ENCODE results near the gene RAP1GAP2.
A peak's percentile ranks its signal among the peaks of the same experiment; 100 is the strongest.
"Not testable (repeated sequence)": the region's sequence is repeated elsewhere in the genome, so short reads cannot be mapped to it uniquely, and the experiment has no call there.

Gene RAP1GAP2

DNA sequence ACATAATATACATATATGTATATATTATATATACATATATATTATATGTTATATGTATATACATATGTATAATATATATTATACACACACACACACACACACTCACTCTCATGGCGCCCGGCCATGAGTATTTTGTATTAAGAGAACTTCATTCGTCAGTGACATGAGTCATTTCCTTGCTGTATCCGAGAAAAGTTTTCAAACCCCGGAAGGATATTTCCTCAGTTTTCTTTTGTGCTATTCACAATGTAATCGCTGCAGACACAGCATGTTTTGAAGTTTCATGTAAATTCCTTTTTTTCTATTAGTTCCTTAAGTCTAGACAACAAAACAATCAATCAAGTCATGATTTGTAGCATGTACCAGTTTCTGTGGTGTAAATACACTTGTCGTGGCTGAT is 233.9 kb downstream of the RAP1GAP2 start:
- no peak for DNase-seq

GRCh38 chr17:3030852-3031470 is 234.7 kb downstream of the RAP1GAP2 start:
- DNase-seq = not testable (repeated sequence)

GRCh38 chr17:3032258-3033247 is 236.3 kb downstream of the RAP1GAP2 start:
- DNase-seq = no peak

- no peak for DNase-seq
Observed at GRCh38 chr17:3033248-3033640, 237.0 kb downstream of the RAP1GAP2 start.

- DNase-seq = no peak
Observed at GRCh38 chr17:3033741-3034577, 237.7 kb downstream of the RAP1GAP2 start.

DNA sequence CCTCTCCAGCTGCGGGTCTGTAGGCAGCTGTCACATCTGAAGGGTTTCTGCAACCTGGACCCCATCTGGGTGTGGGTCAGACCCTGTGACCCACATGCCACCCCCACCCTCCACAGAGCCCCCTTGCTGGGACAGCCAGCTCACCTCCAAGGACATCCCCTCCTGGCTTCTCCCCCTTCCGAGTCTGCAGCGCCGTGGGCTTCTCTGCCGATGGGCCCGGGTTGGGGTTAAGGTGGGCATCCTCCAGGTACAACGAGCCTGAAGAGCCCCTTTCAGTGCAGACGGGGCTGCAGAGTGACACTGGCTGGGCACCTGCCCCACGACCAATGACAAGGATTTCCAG is 238.3 kb downstream of the RAP1GAP2 start:
- DNase-seq = no peak

- DNase-seq = no peak
Observed at GRCh38 chr17:3035256-3035967, 239.2 kb downstream of the RAP1GAP2 start.

DNA sequence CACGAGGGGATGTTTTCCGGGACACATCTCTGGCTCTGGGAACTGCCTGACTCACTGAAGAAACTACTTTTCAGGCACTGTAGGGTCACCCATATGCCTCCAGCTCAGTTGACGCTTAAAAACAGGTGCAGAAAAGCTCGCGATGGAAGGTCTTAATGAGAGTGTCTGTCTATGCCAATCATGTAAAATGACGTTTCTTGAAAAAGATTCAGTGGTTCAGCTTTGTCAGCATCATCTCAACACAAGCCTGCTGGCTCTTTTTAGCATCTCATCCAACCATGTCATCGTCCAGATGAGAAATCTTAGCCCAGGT is 239.7 kb downstream of the RAP1GAP2 start:
- no peak for DNase-seq

- no peak for DNase-seq
Observed at GRCh38 chr17:3036800-3037199, 240.6 kb downstream of the RAP1GAP2 start.

DNA sequence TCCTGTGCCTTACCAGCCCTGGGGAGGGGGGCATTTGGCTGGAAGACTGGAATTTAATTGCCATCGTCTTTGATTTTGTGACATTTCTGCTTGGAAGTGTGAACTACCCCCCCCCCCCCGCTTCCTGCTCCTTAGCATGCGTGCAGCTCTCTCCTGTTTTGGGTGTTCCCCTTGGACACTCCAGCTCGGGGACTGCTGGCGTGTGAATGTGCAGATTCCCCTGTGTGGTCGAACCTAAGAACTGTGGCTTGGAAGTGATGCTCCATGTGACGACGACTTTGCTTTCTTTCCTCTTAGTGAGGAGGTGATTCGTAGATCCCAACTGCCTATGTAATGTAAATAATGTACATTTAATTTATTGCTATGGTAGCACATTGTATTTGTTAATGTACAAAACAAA is 241.0 kb downstream of the RAP1GAP2 start:
- DNase-seq = no peak

- DNase-seq = no peak
Observed at GRCh38 chr17:3038941-3039340, 242.7 kb downstream of the RAP1GAP2 start.

DNA sequence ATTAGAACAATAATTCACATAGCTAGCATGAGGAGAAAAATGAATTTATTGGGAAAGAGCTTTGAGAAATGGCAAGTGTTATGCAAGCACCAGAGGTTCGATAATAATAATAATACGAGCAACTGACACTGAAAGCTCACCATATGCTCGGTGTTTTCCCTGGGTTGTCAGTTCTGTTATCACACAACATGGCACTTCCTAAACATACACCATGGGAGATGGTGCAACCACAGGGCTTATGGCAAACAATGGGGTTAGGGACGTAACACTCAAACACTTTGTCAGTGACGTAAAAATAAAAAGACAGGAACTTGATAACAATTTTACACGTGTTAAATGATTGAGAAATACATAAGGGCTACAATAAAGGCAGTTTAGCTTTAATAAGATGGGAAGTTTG is 243.5 kb downstream of the RAP1GAP2 start:
- no peak for DNase-seq

DNA sequence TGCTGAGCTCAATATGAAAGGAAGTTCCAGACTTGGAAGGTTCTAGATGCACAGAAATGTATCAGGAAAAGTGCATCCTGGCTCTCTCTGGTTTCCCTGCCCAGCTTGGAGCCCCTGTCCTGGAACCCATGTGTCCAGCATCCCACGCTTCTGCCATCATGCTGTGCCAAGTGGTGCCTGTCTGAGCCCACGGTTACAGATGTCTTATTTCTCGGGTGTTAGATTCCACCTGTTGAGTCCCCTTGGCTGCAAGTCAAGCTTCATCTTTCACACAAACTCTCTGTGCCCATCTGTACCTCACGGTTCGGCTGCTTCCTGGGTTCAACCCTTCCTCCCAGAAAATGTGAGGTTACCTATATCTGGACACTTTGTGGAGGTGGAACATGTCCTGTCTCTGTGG is 244.6 kb downstream of the RAP1GAP2 start:
- no peak for DNase-seq

DNA sequence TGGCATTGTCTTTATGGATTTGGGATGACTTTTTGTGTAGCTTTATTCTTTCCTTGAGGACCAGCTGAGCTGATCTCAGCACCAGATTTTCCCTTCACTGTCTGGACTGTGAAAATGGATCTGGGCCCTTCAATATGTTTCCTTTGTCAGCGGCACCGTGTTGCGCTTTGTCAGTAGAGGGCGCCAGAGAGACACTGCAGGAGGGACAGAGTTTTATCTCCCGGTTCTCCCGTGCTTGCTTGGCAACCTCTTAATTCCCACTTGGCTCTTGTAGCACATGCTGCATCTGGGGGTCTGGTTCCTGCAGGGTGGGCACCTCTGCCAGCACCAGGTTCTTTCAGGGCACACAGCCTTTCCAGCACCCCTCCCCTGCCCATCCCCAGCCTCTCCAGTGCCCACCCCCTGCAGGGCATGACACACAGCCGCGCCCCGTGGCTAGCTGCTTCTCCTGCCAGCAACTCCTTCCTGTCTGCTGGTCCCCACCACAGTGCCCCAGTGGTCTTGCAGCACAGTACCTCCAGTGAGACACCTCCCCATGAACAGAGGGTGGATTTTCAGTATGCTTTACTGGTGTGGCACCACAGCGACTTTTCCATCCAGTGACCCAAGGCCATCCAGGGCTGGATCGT is 247.6 kb downstream of the RAP1GAP2 start:
- peak in 1 of 2 donors; percentile 44 for DNase-seq

- DNase-seq = no peak
Observed at GRCh38 chr17:3046753-3047152, 250.5 kb downstream of the RAP1GAP2 start.

- DNase-seq = peak; percentile 93 to 94
Observed at GRCh38 chr17:3048727-3049471, 252.7 kb downstream of the RAP1GAP2 start.

- no peak for DNase-seq
Observed at GRCh38 chr17:3049705-3050295, 253.6 kb downstream of the RAP1GAP2 start.

DNA sequence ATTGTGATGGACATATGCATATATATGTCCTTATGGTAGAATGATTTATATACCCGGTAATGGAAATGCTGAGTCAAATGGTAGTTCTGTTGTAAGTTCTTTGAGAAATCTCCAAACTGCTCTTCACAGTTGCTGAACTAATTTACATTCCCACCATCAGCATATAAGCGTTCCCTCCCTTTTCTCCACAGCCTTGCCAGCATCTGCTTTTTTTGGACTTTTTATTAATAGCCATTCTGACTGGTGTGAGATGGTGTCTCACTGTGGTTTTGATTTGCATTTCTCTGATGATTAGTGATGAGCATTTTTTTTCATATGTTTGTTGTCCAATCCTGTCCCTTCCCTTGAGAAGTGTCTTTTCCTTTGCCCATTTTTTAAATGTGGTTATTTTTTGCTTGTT is 258.6 kb downstream of the RAP1GAP2 start:
- not testable (repeated sequence) for DNase-seq

DNA sequence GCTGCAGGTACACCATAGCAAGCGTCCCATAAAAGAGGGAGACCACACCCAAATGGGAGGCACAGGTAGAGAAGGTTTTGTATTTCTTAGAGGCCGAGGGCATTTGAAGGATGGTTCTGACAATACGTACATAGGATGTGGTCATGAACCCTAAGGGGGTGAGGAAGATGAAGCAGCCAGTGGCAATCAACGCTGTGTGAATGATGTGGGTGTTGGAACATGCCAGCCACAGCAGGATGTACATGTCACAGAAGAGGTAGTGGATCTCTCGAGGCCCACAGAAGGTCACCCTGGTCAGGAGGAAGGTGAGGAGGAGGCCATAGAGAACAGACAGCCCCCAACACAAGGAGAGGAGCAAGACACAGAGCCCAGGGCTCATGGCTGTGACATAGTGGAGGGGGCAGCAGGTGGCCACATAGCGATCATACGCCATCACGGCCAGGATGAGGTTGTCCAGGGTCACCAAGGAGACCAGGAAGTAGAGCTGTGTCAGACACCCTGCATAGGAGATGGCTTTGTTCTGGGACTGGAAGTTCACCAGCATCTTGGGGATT is 266.7 kb downstream of the RAP1GAP2 start:
- DNase-seq = not testable (repeated sequence)

- DNase-seq = not testable (repeated sequence)
Observed at GRCh38 chr17:3063507-3063906, 267.3 kb downstream of the RAP1GAP2 start, which contains the start of gene OR1D5. Gene OR1D5, minus strand, starts transcription at chr17:3063607. Its CDS starts 0 bp downstream, at chr17:3063607.

DNA sequence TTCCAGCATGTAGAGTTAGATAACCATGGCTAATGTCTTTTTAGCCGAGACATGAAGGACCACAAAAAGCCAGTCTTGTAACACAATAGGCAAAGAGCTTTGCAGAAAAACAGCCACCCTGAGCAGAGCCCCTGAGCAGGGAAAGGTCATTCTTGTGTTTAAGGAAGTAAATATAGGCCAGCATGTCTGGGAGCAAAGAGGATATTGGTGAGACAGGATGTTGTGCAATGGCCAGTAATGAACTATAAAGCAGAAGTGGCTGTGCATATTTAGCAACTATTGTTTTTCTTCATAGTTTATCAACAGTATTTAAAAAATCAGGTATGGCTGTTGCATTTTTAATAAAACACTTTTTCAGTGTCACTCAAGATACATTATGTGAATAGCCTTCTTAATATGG is 269.0 kb downstream of the RAP1GAP2 start:
- DNase-seq = not testable (repeated sequence)

All from stimulated activated CD4-positive, alpha-beta T cell treated with anti-CD3 and anti-CD28 coated beads, Interleukin-2, amount 100 ng/mL, for 24 hours (primary cell).